Calu3 (cell line): ENCODE results near the gene ATP8B2. TPM values are rescaled to one million over a fixed set of nuclear protein-coding genes. Genes with fewer than 3 reads are reported as not detected.

ENCODE experiments used
- BruUV-seq: library from RNA; stranded (reverse); fragments of 400-500 nt; replicated peaks from 2 replicates; lab custom pipeline; 2021; lab: Mats Ljungman, UMichigan
- CTCF ChIA-PET: fragments of 300-600 bp; sonication (Branson Sonifier 250); formaldehyde crosslinking; loops from one replicate; lab custom pipeline; 2022; ENCODE audit warnings: antibody characterized with exemption; lab: Charles Lee
- DNase-seq: peaks from one replicate; pipeline ENCODE4 v3.0.0; 2022
- H3K27ac Mint-ChIP-seq: one replicate; pipeline ENCODE4 v1.8.0; 2022; ENCODE audit warnings: mixed read lengths; ENCODE audit not compliant: unreplicated experiment
- H3K27me3 Mint-ChIP-seq: one replicate; pipeline ENCODE4 v1.8.0; 2022; ENCODE audit warnings: mixed read lengths; ENCODE audit not compliant: unreplicated experiment
- H3K36me3 Mint-ChIP-seq: one replicate; pipeline ENCODE4 v1.8.0; 2022; ENCODE audit warnings: mild to moderate bottlenecking, moderate library complexity, mixed read lengths; ENCODE audit not compliant: insufficient read depth, unreplicated experiment
- H3K4me1 Mint-ChIP-seq: one replicate; pipeline ENCODE4 v1.8.0; 2022; ENCODE audit warnings: mild to moderate bottlenecking, low read depth, mixed read lengths; ENCODE audit not compliant: unreplicated experiment
- H3K4me3 Mint-ChIP-seq: one replicate; pipeline ENCODE4 v1.8.0; 2022; ENCODE audit warnings: mild to moderate bottlenecking, low read depth, moderate library complexity, mixed read lengths; ENCODE audit not compliant: unreplicated experiment
- H3K9me3 Mint-ChIP-seq: one replicate; pipeline ENCODE4 v1.8.0; 2022; ENCODE audit warnings: low read depth, mixed read lengths; ENCODE audit not compliant: unreplicated experiment
- CTCF ChIP-seq: fragments of 200-600 bp; IDR thresholded peaks from one replicate; pipeline ENCODE4 v1.8.0; 2022; ENCODE audit warnings: antibody characterized with exemption; ENCODE audit not compliant: unreplicated experiment
- intact Hi-C: fragments of 100-400 bp; cut with micrococcal nuclease; formaldehyde crosslinking; loops from one replicate; pipeline ENCODE4 v1.10.0; 2022; ENCODE audit not compliant: unreplicated experiment
- total RNA-seq: library from RNA; stranded (reverse); gene quantifications from 2 replicates; pipeline ENCODE4 v1.2.3, GENCODE V29; 2022

The ATP8B2 gene
- total RNA-seq, 1 experiment from 2014 or later: 9.1 TPM

- H3K9me3 Mint-ChIP-seq: no peaks in the 10 kb centered on the region
- no peak for TF ChIP-seq CTCF
- DNase-seq: no peak
- no peak overlapping the region for H3K4me3 Mint-ChIP-seq
- intact Hi-C loops: loop anchor here (10.0 kb wide), 1 partner anchor 136 kb away; the partner anchor contains the start of gene TPM3
- BruUV-seq: no TSS peak
- H3K4me1 Mint-ChIP-seq: peaks cover 45% of the 10 kb centered on the region
- no peak overlapping the region for H3K27ac Mint-ChIP-seq
- H3K36me3 Mint-ChIP-seq: peaks cover 14% of the 10 kb centered on the region
- peaks cover 95% of the 10 kb centered on the region for H3K27me3 Mint-ChIP-seq
- CTCF ChIA-PET: no interaction called here
Measured at GRCh38 chr1:154330669-154331068, 5.3 kb downstream of the ATP8B2 start.

- CTCF ChIA-PET: interaction anchor here (0.6 to 3.0 kb wide), 19 partner anchors 8 to 225 kb away, joined by 3 to 23 read pairs (median 5); partner anchors contain the start of genes ATP8B2 and HAX1
- Mint-ChIP-seq H3K36me3 (no peaks in the 10 kb centered on the region), H3K27ac (no peak overlapping the region), H3K4me1 (peaks cover 18% of the 10 kb centered on the region), H3K27me3 (peaks cover 80% of the 10 kb centered on the region), H3K4me3 (no peak overlapping the region), H3K9me3 (no peaks in the 10 kb centered on the region)
- BruUV-seq: no TSS peak
- TF ChIP-seq CTCF: no peak
- no peak for DNase-seq
- intact Hi-C loops: loop anchor here (10.0 kb wide), 1 partner anchor 140 kb away; the partner anchor contains the start of gene TPM3
Measured at GRCh38 chr1:154334079-154335024, 9.0 kb downstream of the ATP8B2 start.

GRCh38 chr1:154335025-154335714 lies 9.8 kb downstream of the ATP8B2 start:
- H3K36me3 Mint-ChIP-seq: no peaks in the 10 kb centered on the region

More at GRCh38 chr1:154335025-154335714, 9.8 kb downstream of the ATP8B2 start:
- no peaks in the 10 kb centered on the region for H3K9me3 Mint-ChIP-seq
- peak; percentile 79 for TF ChIP-seq CTCF
- H3K4me3 Mint-ChIP-seq: no peak overlapping the region
- H3K4me1 Mint-ChIP-seq: peaks cover 18% of the 10 kb centered on the region
- CTCF ChIA-PET: interaction anchor here (0.6 to 3.0 kb wide), 19 partner anchors 9 to 224 kb away, joined by 3 to 23 read pairs (median 5); partner anchors contain the start of genes ATP8B2 and HAX1
- H3K27ac Mint-ChIP-seq: no peak overlapping the region
- intact Hi-C loops: loop anchor here (10.0 kb wide), 1 partner anchor 140 kb away; the partner anchor contains the start of gene TPM3
- peaks cover 78% of the 10 kb centered on the region for H3K27me3 Mint-ChIP-seq
- no TSS peak for BruUV-seq
- DNase-seq: peak; percentile 88
